DOHH2 (cell line): ENCODE results near the gene ROCK2.

Source experiments
- CTCF ChIP-seq: fragments of 200-600 bp; sonication (generic); IDR thresholded peaks from one replicate; pipeline ENCODE4 v1.5.1; 2014; ENCODE audit warnings: antibody characterized with exemption, mild to moderate bottlenecking, low read depth, low read length; ENCODE audit not compliant: poor library complexity, severe bottlenecking
- EZH2phosphoT487 ChIP-seq: fragments of 200-600 bp; sonication (generic); IDR thresholded peaks from 2 replicates; pipeline ENCODE4 v1.6.1; 2017; ENCODE audit warnings: borderline replicate concordance, mild to moderate bottlenecking, antibody characterized with exemption, low read length, moderate library complexity, mixed read lengths

GRCh38 chr2:11325961-11326676, 18.3 kb downstream of the ROCK2 start:
- TF ChIP-seq CTCF (no peak), EZH2phosphoT487 (no peak)
